ENCODE measurements around the gene GRIA3.
"Not testable (repeated sequence)": the region's sequence is repeated elsewhere in the genome, so short reads cannot be mapped to it uniquely, and the experiment has no call there.

The GRIA3 gene

DNA sequence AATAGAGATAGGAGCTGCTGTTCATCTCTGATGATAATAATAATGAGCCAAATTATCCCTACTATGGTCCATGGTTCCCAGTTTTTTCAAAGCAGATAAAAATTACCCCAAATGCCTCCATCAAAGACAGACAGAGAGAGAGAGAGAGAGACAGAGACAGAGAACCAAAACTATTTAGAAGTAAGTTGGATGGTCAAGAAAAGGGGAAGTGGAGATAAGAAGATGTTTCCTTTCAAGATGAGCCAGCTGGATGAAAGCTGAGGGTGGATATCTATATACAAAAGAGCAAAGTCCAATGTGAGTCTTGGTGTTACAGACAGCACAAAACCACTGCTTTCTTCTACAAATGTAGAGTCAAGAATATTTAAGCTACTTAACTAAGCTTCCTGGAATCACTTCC lies 173.9 kb downstream of the GRIA3 start:
- Histone ChIP-seq H3K4me1 (ENCODE audit: insufficient read depth, low read length) (no peaks in the 10 kb centered on the region), H3K9ac (ENCODE audit: low read length) (no peak overlapping the region), H3K27me3 (ENCODE audit: control insufficient read depth in 1 of 2, insufficient read depth in 2 of 2, low read length in 2 of 2) (no peaks in the 10 kb centered on the region), H3K36me3 (ENCODE audit: insufficient read depth, low read length) (no peaks in the 10 kb centered on the region), H3K9me3 (ENCODE audit: low read length) (no peaks in the 10 kb centered on the region), H3K27ac (ENCODE audit: low read depth, low read length) (no peak overlapping the region), H3K4me3 (ENCODE audit: low read depth in 1 of 2, low read length in 2 of 2) (no peak overlapping the region)

- Histone ChIP-seq H3K27ac (ENCODE audit: low read depth, low read length) (no peak overlapping the region), H3K9ac (ENCODE audit: low read length) (no peak overlapping the region), H3K9me3 (ENCODE audit: low read length) (no peaks in the 10 kb centered on the region), H3K27me3 (ENCODE audit: control insufficient read depth in 1 of 2, insufficient read depth in 2 of 2, low read length in 2 of 2) (no peaks in the 10 kb centered on the region), H3K36me3 (ENCODE audit: insufficient read depth, low read length) (no peaks in the 10 kb centered on the region), H3K4me1 (ENCODE audit: insufficient read depth, low read length) (no peaks in the 10 kb centered on the region), H3K4me3 (ENCODE audit: low read depth in 1 of 2, low read length in 2 of 2) (no peak overlapping the region)
Measured at GRCh38 chrX:123358457-123358856, 174.4 kb downstream of the GRIA3 start.

GRCh38 chrX:123361371-123361770 lies 177.3 kb downstream of the GRIA3 start:
- Histone ChIP-seq H3K9ac (ENCODE audit: low read length) (no peak overlapping the region), H3K27me3 (ENCODE audit: control insufficient read depth in 1 of 2, insufficient read depth in 2 of 2, low read length in 2 of 2) (no peaks in the 10 kb centered on the region), H3K27ac (ENCODE audit: low read depth, low read length) (no peak overlapping the region), H3K9me3 (ENCODE audit: low read length) (no peaks in the 10 kb centered on the region), H3K36me3 (ENCODE audit: insufficient read depth, low read length) (no peaks in the 10 kb centered on the region), H3K4me1 (ENCODE audit: insufficient read depth, low read length) (no peaks in the 10 kb centered on the region), H3K4me3 (ENCODE audit: low read depth in 1 of 2, low read length in 2 of 2) (no peak overlapping the region)

GRCh38 chrX:123386196-123386595 lies 202.1 kb downstream of the GRIA3 start:
- not testable (repeated sequence) for H3K27ac ChIP-seq (ENCODE audit: low read depth, low read length); H3K4me1 ChIP-seq (ENCODE audit: insufficient read depth, low read length); H3K36me3 ChIP-seq (ENCODE audit: insufficient read depth, low read length); H3K27me3 ChIP-seq (ENCODE audit: control insufficient read depth in 1 of 2, insufficient read depth in 2 of 2, low read length in 2 of 2); H3K9me3 ChIP-seq (ENCODE audit: low read length); H3K4me3 ChIP-seq (ENCODE audit: low read depth in 1 of 2, low read length in 2 of 2); H3K9ac ChIP-seq (ENCODE audit: low read length)

GRCh38 chrX:123392921-123393320 lies 208.8 kb downstream of the GRIA3 start:
- Histone ChIP-seq H3K27me3 (ENCODE audit: control insufficient read depth in 1 of 2, insufficient read depth in 2 of 2, low read length in 2 of 2) (no peaks in the 10 kb centered on the region), H3K9me3 (ENCODE audit: low read length) (no peaks in the 10 kb centered on the region), H3K4me3 (ENCODE audit: low read depth in 1 of 2, low read length in 2 of 2) (no peak overlapping the region), H3K36me3 (ENCODE audit: insufficient read depth, low read length) (no peaks in the 10 kb centered on the region), H3K9ac (ENCODE audit: low read length) (no peak overlapping the region), H3K4me1 (ENCODE audit: insufficient read depth, low read length) (no peaks in the 10 kb centered on the region), H3K27ac (ENCODE audit: low read depth, low read length) (no peak overlapping the region)

GRCh38 chrX:123399709-123400108 lies 215.6 kb downstream of the GRIA3 start:
- Histone ChIP-seq H3K9ac (ENCODE audit: low read length) (no peak overlapping the region), H3K27ac (ENCODE audit: low read depth, low read length) (no peak overlapping the region), H3K4me3 (ENCODE audit: low read depth in 1 of 2, low read length in 2 of 2) (no peak overlapping the region), H3K9me3 (ENCODE audit: low read length) (no peaks in the 10 kb centered on the region), H3K27me3 (ENCODE audit: control insufficient read depth in 1 of 2, insufficient read depth in 2 of 2, low read length in 2 of 2) (no peaks in the 10 kb centered on the region), H3K36me3 (ENCODE audit: insufficient read depth, low read length) (no peaks in the 10 kb centered on the region), H3K4me1 (ENCODE audit: insufficient read depth, low read length) (no peaks in the 10 kb centered on the region)

DNA sequence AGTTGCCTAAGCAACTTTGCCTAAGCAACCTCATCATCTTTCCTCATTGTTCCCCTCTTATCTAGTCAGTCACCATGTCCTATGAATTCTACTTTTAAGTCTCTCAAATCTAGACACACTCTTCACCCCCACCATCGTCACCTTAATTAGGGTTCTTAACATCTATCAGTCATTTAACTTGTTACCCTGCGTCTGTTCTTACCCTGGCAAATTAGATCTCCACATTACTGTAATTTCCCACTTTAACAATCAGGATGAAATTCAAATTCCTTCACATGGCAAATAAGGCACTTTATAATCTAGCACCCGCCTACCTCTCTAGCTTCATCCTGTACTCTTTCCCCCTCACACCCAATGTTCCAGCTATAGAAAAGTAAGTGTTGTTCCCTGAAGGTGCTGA lies 221.2 kb downstream of the GRIA3 start:
- Histone ChIP-seq H3K27me3 (ENCODE audit: control insufficient read depth in 1 of 2, insufficient read depth in 2 of 2, low read length in 2 of 2) (peaks cover 0 to 6% of the 10 kb centered on the region in 2 donors), H3K36me3 (ENCODE audit: insufficient read depth, low read length) (no peaks in the 10 kb centered on the region), H3K27ac (ENCODE audit: low read depth, low read length) (no peak overlapping the region)

GRCh38 chrX:123408821-123409737 lies 225.0 kb downstream of the GRIA3 start:
- Histone ChIP-seq H3K4me1 (ENCODE audit: insufficient read depth, low read length) (no peaks in the 10 kb centered on the region), H3K4me3 (ENCODE audit: low read depth in 1 of 2, low read length in 2 of 2) (no peak overlapping the region), H3K36me3 (ENCODE audit: insufficient read depth, low read length) (no peaks in the 10 kb centered on the region), H3K27me3 (ENCODE audit: control insufficient read depth in 1 of 2, insufficient read depth in 2 of 2, low read length in 2 of 2) (peaks cover 0 to 6% of the 10 kb centered on the region in 2 donors), H3K9ac (ENCODE audit: low read length) (no peak overlapping the region), H3K9me3 (ENCODE audit: low read length) (no peaks in the 10 kb centered on the region), H3K27ac (ENCODE audit: low read depth, low read length) (no peak overlapping the region)

More for the DNA sequence above, 221.2 kb downstream of the GRIA3 start:
- Histone ChIP-seq H3K9ac (ENCODE audit: low read length) (no peak overlapping the region), H3K9me3 (ENCODE audit: low read length) (no peaks in the 10 kb centered on the region), H3K4me1 (ENCODE audit: insufficient read depth, low read length) (no peaks in the 10 kb centered on the region), H3K4me3 (ENCODE audit: low read depth in 1 of 2, low read length in 2 of 2) (no peak overlapping the region)

- Histone ChIP-seq H3K27me3 (ENCODE audit: control insufficient read depth in 1 of 2, insufficient read depth in 2 of 2, low read length in 2 of 2) (no peaks in the 10 kb centered on the region), H3K4me1 (ENCODE audit: insufficient read depth, low read length) (peaks cover 5% of the 10 kb centered on the region), H3K9ac (ENCODE audit: low read length) (no peak overlapping the region), H3K9me3 (ENCODE audit: low read length) (no peaks in the 10 kb centered on the region), H3K27ac (ENCODE audit: low read depth, low read length) (no peak overlapping the region), H3K36me3 (ENCODE audit: insufficient read depth, low read length) (no peaks in the 10 kb centered on the region), H3K4me3 (ENCODE audit: low read depth in 1 of 2, low read length in 2 of 2) (no peak overlapping the region)
Measured at GRCh38 chrX:123422875-123423274, 238.8 kb downstream of the GRIA3 start.

GRCh38 chrX:123424546-123424945 lies 240.5 kb downstream of the GRIA3 start:
- H3K4me1 ChIP-seq (ENCODE audit: insufficient read depth, low read length) = peaks cover 5% of the 10 kb centered on the region
- H3K27ac ChIP-seq (ENCODE audit: low read depth, low read length) = no peak overlapping the region
- no peaks in the 10 kb centered on the region for H3K27me3 ChIP-seq (ENCODE audit: control insufficient read depth in 1 of 2, insufficient read depth in 2 of 2, low read length in 2 of 2)
- no peaks in the 10 kb centered on the region for H3K36me3 ChIP-seq (ENCODE audit: insufficient read depth, low read length)
- no peaks in the 10 kb centered on the region for H3K9me3 ChIP-seq (ENCODE audit: low read length)
- H3K4me3 ChIP-seq (ENCODE audit: low read depth in 1 of 2, low read length in 2 of 2) = no peak overlapping the region
- H3K9ac ChIP-seq (ENCODE audit: low read length) = no peak overlapping the region

- H3K9ac ChIP-seq (ENCODE audit: low read length) = no peak overlapping the region
- no peak overlapping the region for H3K4me3 ChIP-seq (ENCODE audit: low read depth in 1 of 2, low read length in 2 of 2)
- H3K27ac ChIP-seq (ENCODE audit: low read depth, low read length) = no peak overlapping the region
- no peaks in the 10 kb centered on the region for H3K27me3 ChIP-seq (ENCODE audit: control insufficient read depth in 1 of 2, insufficient read depth in 2 of 2, low read length in 2 of 2)
- no peaks in the 10 kb centered on the region for H3K9me3 ChIP-seq (ENCODE audit: low read length)
- no peaks in the 10 kb centered on the region for H3K36me3 ChIP-seq (ENCODE audit: insufficient read depth, low read length)
- H3K4me1 ChIP-seq (ENCODE audit: insufficient read depth, low read length) = peaks cover 5% of the 10 kb centered on the region
Measured at GRCh38 chrX:123425471-123425870, 241.4 kb downstream of the GRIA3 start.

DNA sequence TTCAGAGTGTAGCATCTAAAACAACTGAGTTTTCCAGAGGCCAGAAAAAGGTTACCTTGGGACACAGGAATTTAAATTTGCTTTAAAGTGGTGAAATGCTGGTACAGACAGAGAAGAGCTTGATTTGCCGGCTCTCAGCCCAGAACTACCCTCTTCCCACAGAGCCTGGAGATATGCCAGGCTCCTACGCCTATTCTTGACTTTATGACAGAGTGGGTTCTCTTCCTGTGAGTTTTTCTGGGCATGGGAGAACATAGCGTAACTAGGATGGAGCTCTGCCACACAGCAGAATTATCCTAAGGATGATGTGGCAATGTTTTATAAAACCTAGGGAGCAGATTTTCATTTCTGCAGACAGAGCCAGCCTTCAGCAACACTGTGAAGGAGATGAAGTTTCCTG lies 241.8 kb downstream of the GRIA3 start:
- Histone ChIP-seq H3K4me1 (ENCODE audit: insufficient read depth, low read length) (peaks cover 5% of the 10 kb centered on the region), H3K9me3 (ENCODE audit: low read length) (no peaks in the 10 kb centered on the region), H3K27me3 (ENCODE audit: control insufficient read depth in 1 of 2, insufficient read depth in 2 of 2, low read length in 2 of 2) (no peaks in the 10 kb centered on the region), H3K4me3 (ENCODE audit: low read depth in 1 of 2, low read length in 2 of 2) (no peak overlapping the region), H3K9ac (ENCODE audit: low read length) (no peak overlapping the region), H3K27ac (ENCODE audit: low read depth, low read length) (no peak overlapping the region), H3K36me3 (ENCODE audit: insufficient read depth, low read length) (no peaks in the 10 kb centered on the region)
